Activated CD4-positive, alpha-beta T cell treated with anti-CD3 and anti-CD28 coated beads, Interleukin-2, amount 50 U/mL, for 16 hours (primary cell): ENCODE results near the gene DNAJB1.
"Not testable (repeated sequence)": the region's sequence is repeated elsewhere in the genome, so short reads cannot be mapped to it uniquely, and the experiment has no call there.

Experiments used
- DNase-seq: peaks from one replicate; pipeline ENCODE4 v3.0.0-alpha.2; 2020

DNAJB1 gene

DNA sequence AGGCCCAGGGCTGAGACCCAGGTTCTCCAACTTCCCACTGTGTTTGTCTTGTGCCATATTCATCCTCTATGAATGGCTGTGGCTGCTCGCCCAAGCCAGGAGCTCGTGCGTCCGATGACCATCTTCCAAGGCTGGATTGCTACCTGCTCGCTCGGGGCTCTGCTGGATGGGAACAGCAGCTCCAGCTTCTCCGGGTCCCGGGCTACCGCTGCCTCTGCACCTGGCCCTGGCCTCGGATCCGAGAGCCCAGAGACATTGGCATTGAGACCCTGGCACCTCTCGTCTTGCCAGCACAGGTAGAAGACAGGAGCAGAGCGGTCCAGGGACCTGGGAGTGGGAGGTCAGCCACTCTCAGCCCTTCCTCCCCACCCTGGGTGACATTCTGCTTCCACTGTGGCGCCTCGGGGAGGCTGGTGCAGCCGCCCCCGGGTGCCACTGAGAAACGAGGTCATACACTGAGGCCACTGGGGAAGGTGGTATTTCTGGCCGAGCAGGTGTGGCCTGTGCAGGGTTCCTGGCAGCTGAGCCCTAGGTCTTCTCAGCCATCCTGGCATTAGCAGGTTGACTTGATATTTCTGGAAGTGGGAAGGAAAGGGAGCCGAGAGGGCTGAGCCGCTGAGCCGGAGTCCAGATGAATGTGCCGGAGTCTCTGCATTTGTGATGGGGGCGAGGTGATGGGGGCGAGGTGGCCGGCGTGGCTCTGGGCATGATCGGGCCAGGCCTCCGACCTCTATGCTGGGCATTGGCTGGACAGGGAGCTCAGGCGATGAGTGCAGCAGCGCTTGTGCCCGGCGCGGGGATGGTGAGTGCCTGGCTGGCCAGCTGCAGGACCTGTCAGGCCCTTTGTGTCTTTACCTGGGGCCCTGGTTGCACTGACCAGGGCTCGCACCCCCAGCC, 35.1 kb upstream of the DNAJB1 start:
- DNase-seq = no peak

DNA sequence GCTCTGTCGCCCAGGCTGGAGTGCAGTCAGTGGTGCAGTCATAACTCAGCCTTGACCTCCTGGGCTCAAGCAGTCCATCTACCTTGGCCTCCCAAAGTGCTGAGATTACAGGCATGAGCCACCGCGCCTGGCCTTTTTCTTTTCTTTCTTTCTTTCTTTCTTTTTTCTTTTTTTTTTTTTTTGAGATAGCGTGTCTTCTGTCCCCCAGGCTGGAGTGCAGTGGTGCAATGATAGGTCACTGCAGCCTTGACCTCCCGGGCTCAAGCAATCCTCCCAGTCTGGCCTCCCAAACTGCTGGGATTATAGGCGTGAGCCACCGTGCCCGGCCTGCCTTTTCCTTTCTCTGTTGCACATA, 33.8 kb upstream of the DNAJB1 start:
- DNase-seq = not testable (repeated sequence)

GRCh38 chr19:14551134-14552005, 33.2 kb upstream of the DNAJB1 start:
- peak; percentile 65 for DNase-seq

DNA sequence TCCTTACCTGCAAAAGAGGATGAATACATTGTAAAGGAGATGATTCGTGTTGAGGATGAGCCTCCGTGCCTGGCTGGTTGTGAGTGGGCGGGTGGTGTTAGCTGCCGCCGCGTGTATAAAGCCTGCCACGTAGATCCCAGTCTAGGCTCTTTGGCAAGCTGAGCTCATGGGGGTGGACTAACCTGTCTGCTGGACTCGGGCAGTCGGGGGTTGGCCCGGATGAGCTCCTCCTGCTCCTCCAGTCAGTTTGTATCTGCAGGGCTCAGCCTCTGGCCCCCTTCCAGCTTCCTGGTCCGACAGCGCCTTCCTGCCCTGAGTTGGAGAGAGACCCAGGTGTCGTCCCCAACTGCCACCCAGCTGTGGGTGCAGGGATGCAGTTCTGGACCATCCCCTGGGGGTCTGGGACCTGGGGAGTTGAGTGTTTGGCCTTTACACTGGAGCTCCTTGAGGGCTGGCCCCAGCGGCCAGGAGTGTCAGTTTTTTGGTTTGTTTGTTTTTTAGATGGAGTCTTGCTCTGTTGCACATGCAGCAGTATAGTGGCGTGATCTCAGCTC, 32.1 kb upstream of the DNAJB1 start:
- no peak for DNase-seq

GRCh38 chr19:14545716-14546082, 27.5 kb upstream of the DNAJB1 start:
- DNase-seq = no peak

GRCh38 chr19:14544977-14545715, 26.9 kb upstream of the DNAJB1 start:
- DNase-seq = no peak

GRCh38 chr19:14544047-14544446, 25.9 kb upstream of the DNAJB1 start:
- DNase-seq = no peak

GRCh38 chr19:14542711-14543328, 24.6 kb upstream of the DNAJB1 start:
- DNase-seq = no peak

DNA sequence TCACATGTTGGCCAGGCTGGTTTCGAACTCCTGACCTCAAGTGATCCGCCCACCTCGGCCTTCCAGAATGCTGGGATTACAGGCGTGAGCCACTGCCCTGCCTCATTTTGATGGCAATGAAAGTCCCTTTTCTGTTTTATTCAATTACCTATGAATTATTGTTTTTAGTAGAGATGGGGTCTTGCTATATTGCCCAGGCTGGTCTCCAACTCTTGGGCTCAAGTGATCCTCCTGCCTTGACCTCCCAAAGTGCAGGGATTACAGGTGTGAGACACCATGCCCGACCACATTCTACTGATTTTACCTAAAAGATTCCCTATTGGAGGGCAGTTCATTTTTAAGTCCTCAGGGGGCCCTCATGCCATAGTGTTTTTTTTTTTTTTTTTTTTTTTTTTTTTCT, 23.8 kb upstream of the DNAJB1 start:
- not testable (repeated sequence) for DNase-seq

DNA sequence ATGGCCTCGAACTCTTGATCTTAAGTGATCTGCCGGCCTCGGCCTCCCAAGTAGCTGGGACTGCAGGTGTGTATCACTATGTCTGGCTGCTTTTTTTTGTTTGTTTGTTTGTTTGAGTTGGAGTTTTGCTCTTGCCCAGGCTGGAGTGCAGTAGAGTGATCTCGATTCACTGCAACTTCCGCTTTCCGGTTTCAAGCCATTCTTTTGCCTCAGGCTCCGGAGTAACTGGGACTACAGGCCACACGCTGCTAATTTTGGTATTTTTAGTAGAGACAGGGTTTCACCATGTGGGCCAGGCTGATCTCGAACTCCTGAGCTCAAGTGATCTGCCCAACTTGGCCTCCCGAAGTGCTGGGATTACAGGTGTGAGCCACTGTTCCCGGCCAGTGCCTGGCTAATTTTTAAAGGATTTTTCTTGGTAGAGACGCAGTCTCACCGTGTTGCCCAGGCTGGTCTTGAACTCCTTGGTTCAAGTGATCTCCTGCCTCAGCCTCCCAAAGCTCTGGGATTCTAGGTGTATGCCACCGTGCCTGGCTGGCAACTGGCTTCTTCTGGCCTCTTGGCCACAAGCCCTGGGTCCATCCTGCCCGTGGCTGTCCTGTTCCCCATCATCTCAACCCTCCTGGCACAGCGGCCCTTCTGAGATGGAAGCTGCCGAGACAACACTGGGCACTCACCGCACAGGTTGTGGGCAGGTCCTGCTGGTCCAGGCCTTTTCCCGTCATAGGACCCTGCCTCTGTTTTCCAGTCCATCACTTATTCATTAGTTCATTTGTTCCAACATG, 22.7 kb upstream of the DNAJB1 start:
- no peak for DNase-seq

GRCh38 chr19:14536926-14537692, 18.9 kb upstream of the DNAJB1 start:
- DNase-seq = peak; percentile 68

- DNase-seq = no peak
Measured at GRCh38 chr19:14533450-14533849, 15.3 kb upstream of the DNAJB1 start.

- DNase-seq = no peak
Measured at GRCh38 chr19:14530506-14530905, 12.3 kb upstream of the DNAJB1 start.

- DNase-seq = no peak
Measured at GRCh38 chr19:14530005-14530348, 11.8 kb upstream of the DNAJB1 start.

DNA sequence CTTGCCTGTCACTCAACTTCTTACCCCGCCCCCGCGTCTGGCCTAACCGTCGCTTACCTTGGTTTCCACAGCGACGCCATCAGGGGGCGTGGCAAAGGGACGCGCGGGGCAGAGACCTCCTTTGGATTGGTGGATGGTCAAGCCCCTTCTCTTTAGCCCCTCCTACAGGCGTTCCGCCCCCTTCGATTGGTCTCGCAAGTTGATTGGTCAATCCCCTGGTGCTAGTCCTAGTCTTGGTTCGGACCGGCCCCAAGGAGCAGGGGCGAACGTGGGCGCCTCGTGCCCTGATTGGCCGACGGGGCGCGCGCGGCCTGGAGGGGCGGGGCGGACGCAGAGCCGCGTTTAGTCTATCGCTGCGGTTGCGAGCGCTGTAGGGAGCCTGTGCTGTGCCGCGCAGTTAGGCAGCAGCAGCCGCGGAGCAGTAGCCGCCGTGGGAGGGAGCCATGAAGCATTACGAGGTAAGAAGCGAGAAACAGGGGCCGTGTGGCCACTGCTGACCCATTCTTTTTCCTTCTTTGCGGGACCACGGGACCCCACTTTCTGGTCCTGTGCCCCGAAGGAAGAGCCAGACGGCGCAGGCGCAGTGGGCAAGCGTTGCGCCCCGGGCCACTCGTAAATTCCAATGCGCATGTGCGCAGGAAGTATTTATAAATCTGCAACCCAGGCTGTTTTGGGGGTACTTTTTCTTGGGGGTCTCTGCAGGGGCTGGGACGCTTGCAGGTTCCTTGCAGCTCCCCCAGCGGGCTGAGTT, 11.2 kb upstream of the DNAJB1 start, which contains the start of gene TECR:
Gene TECR, plus strand, starts transcription at position 341 of the 751 bp plus-strand sequence. Its CDS starts 103 bp downstream, at position 444.
- peak; percentile 100 for DNase-seq

GRCh38 chr19:14528419-14529253, 10.4 kb upstream of the DNAJB1 start:
- DNase-seq = no peak

- no peak for DNase-seq
Measured at GRCh38 chr19:14526423-14526822, 8.2 kb upstream of the DNAJB1 start.

- no peak for DNase-seq
Measured at GRCh38 chr19:14525729-14526128, 7.5 kb upstream of the DNAJB1 start.

DNA sequence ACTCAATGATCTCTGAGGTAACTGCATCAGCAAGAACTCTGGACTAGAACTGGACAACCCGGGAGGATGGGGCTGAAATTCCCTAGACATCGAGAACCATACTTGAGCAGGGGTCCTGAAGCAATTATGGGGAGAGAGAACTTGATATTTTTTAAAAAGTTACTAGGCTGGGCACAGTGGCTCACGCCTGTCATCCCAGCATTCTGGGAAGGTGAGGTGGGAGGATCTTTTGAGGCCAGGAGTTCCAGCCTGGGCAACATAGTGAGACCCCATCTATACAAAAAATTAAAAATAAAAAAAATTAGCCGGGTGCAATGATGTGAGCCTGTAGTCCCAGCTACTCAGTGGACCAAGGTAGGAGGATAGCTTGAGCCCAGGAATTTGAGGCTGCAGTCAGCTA, 2.3 kb upstream of the DNAJB1 start:
- DNase-seq = no peak
